ENCODE data around the gene STX1B.

The STX1B gene

GRCh38 chr16:30980023-30980371 is 30.4 kb downstream of the STX1B start:
- peaks cover 35% of the 10 kb centered on the region for H3K36me3 ChIP-seq (ENCODE audit: control insufficient read depth, insufficient read depth, low read length)
- no peak overlapping the region for H3K27ac ChIP-seq (ENCODE audit: insufficient read depth, low read depth, low read length, poor library complexity, severe bottlenecking)
- WGBS, 2 experiments, result 95% methylated on average over 15 of the region's 15 CpGs
- no peaks in the 10 kb centered on the region for H3K27me3 ChIP-seq (ENCODE audit: control insufficient read depth, insufficient read depth, low read length, poor library complexity, severe bottlenecking)
- no peak overlapping the region for H3K4me3 ChIP-seq (ENCODE audit: insufficient read depth, low read depth, low read length)
- no peaks in the 10 kb centered on the region for H3K9me3 ChIP-seq (ENCODE audit: control insufficient read depth, low read length)
- H3K4me1 ChIP-seq (ENCODE audit: control insufficient read depth, insufficient read depth, low read length), result peaks cover under 1% of the 10 kb centered on the region

GRCh38 chr16:30979170-30980022 is 31.0 kb downstream of the STX1B start:
- Histone ChIP-seq H3K27ac (ENCODE audit: insufficient read depth, low read depth, low read length, poor library complexity, severe bottlenecking) (no peak overlapping the region), H3K27me3 (ENCODE audit: control insufficient read depth, insufficient read depth, low read length, poor library complexity, severe bottlenecking) (no peaks in the 10 kb centered on the region), H3K4me1 (ENCODE audit: control insufficient read depth, insufficient read depth, low read length) (no peaks in the 10 kb centered on the region), H3K36me3 (ENCODE audit: control insufficient read depth, insufficient read depth, low read length) (peaks cover 39% of the 10 kb centered on the region), H3K4me3 (ENCODE audit: insufficient read depth, low read depth, low read length) (no peak overlapping the region), H3K9me3 (ENCODE audit: control insufficient read depth, low read length) (no peaks in the 10 kb centered on the region)
- 96% methylated on average over 62 of the region's 62 CpGs for WGBS, 2 experiments

DNA sequence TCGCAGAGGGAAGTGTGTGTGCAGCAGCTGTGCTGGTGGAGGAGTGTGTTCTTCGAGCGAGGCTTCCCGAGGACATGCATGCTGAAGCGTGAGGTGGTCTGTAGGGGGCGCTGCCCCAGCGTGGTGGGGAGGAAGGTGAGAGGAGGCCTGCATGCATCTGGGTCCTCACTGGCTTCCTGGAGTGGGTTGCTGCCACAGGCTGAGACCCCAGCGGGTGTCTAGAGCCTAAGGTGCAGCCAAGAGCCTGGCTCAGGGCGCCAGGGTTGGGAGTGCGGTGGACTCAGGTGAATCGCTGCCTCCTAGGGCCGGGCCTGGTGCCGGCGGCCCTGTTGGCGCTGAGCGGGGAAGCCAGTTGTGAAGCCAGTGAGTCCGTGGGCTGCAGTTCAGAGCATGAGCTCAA is 32.9 kb downstream of the STX1B start:
- no peak overlapping the region for H3K4me3 ChIP-seq (ENCODE audit: insufficient read depth, low read depth, low read length)

DNA sequence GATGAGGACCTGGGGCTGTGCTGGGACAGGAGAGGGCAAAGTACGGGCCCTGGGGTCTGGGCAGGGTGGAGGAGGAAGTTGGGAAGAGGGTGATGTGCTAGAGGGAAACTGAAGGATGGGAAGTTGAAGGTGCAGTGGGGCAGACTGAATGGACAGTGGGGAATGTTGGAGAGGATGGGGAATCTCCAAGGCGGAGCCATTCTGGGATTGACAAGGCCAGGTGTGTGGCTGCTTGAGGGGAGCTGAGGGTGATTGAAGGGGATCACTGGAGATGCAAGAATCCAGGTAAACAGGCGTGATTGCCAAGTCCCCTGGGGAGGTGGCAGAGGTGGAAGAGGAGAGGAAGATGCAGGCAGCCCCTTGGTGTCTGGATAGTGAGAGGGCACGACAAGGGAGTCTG is 34.0 kb downstream of the STX1B start:
- peaks cover 55% of the 10 kb centered on the region for H3K36me3 ChIP-seq (ENCODE audit: control insufficient read depth, insufficient read depth, low read length)
- H3K27ac ChIP-seq (ENCODE audit: insufficient read depth, low read depth, low read length, poor library complexity, severe bottlenecking), result no peak overlapping the region
- H3K27me3 ChIP-seq (ENCODE audit: control insufficient read depth, insufficient read depth, low read length, poor library complexity, severe bottlenecking), result no peaks in the 10 kb centered on the region
- H3K9me3 ChIP-seq (ENCODE audit: control insufficient read depth, low read length), result no peaks in the 10 kb centered on the region
- no peak overlapping the region for H3K4me3 ChIP-seq (ENCODE audit: insufficient read depth, low read depth, low read length)
- 94 to 95% methylated on average over 4 of the region's 4 CpGs for WGBS, 2 experiments
- H3K4me1 ChIP-seq (ENCODE audit: control insufficient read depth, insufficient read depth, low read length), result no peaks in the 10 kb centered on the region

More for the DNA sequence above, 32.9 kb downstream of the STX1B start:
- no peaks in the 10 kb centered on the region for H3K4me1 ChIP-seq (ENCODE audit: control insufficient read depth, insufficient read depth, low read length)
- peaks cover 52% of the 10 kb centered on the region for H3K36me3 ChIP-seq (ENCODE audit: control insufficient read depth, insufficient read depth, low read length)
- H3K9me3 ChIP-seq (ENCODE audit: control insufficient read depth, low read length), result no peaks in the 10 kb centered on the region
- 85 to 86% methylated on average over 17 of the region's 17 CpGs for WGBS, 2 experiments
- no peaks in the 10 kb centered on the region for H3K27me3 ChIP-seq (ENCODE audit: control insufficient read depth, insufficient read depth, low read length, poor library complexity, severe bottlenecking)
- H3K27ac ChIP-seq (ENCODE audit: insufficient read depth, low read depth, low read length, poor library complexity, severe bottlenecking), result no peak overlapping the region

- Histone ChIP-seq H3K9me3 (ENCODE audit: control insufficient read depth, low read length) (no peaks in the 10 kb centered on the region), H3K4me3 (ENCODE audit: insufficient read depth, low read depth, low read length) (no peak overlapping the region), H3K36me3 (ENCODE audit: control insufficient read depth, insufficient read depth, low read length) (peaks cover 58% of the 10 kb centered on the region), H3K27me3 (ENCODE audit: control insufficient read depth, insufficient read depth, low read length, poor library complexity, severe bottlenecking) (no peaks in the 10 kb centered on the region), H3K4me1 (ENCODE audit: control insufficient read depth, insufficient read depth, low read length) (no peaks in the 10 kb centered on the region), H3K27ac (ENCODE audit: insufficient read depth, low read depth, low read length, poor library complexity, severe bottlenecking) (no peak overlapping the region)
- 94 to 96% methylated on average over 6 of the region's 6 CpGs for WGBS, 2 experiments
Observed at GRCh38 chr16:30974348-30974747, 36.1 kb downstream of the STX1B start.

DNA sequence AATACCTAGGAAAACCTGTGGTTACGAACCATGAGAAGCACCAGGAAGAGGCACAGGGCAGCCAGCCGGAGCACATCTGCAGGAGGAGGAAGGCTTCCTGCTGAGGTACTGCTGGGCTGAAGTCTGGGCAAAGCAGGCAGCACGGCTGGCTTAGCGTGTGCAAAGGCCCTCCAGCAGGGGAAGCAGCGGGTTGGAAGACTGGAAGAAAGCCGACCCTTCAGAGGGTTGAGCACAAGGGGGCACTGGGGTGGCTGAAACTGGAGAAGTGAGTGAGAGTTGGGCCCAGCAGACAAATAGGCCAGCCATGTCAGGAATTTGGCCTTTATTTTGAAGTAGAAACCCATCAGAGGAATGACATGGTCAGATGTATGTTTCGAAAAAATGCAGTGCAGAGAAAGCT is 37.6 kb downstream of the STX1B start:
- Histone ChIP-seq H3K27ac (ENCODE audit: insufficient read depth, low read depth, low read length, poor library complexity, severe bottlenecking) (no peak overlapping the region), H3K4me3 (ENCODE audit: insufficient read depth, low read depth, low read length) (no peak overlapping the region), H3K27me3 (ENCODE audit: control insufficient read depth, insufficient read depth, low read length, poor library complexity, severe bottlenecking) (no peaks in the 10 kb centered on the region), H3K9me3 (ENCODE audit: control insufficient read depth, low read length) (no peaks in the 10 kb centered on the region), H3K36me3 (ENCODE audit: control insufficient read depth, insufficient read depth, low read length) (peaks cover 62% of the 10 kb centered on the region), H3K4me1 (ENCODE audit: control insufficient read depth, insufficient read depth, low read length) (no peaks in the 10 kb centered on the region)
- 84 to 86% methylated on average over 7 of the region's 7 CpGs for WGBS, 2 experiments

DNA sequence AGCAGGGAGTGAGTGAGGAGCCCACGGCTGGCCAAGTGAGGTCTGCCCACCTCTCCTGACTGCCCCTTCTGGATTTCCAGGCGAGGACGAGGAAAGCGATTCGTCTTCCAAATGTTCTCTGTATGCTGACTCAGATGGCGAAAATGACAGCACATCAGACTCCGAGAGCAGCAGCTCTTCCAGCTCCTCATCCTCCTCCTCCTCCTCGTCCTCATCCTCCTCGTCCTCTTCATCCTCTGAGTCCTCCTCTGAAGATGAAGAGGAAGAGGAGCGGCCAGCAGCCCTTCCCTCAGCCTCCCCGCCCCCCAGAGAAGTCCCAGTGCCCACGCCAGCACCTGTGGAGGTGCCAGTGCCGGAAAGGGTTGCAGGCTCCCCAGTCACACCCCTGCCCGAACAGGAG is 39.1 kb downstream of the STX1B start:
- H3K36me3 ChIP-seq (ENCODE audit: control insufficient read depth, insufficient read depth, low read length), result peaks cover 65% of the 10 kb centered on the region
- no peaks in the 10 kb centered on the region for H3K4me1 ChIP-seq (ENCODE audit: control insufficient read depth, insufficient read depth, low read length)
- no peak overlapping the region for H3K4me3 ChIP-seq (ENCODE audit: insufficient read depth, low read depth, low read length)
- no peaks in the 10 kb centered on the region for H3K9me3 ChIP-seq (ENCODE audit: control insufficient read depth, low read length)
- H3K27ac ChIP-seq (ENCODE audit: insufficient read depth, low read depth, low read length, poor library complexity, severe bottlenecking), result no peak overlapping the region
- no peaks in the 10 kb centered on the region for H3K27me3 ChIP-seq (ENCODE audit: control insufficient read depth, insufficient read depth, low read length, poor library complexity, severe bottlenecking)
- WGBS, 2 experiments, result 91 to 95% methylated on average over 14 of the region's 14 CpGs

DNA sequence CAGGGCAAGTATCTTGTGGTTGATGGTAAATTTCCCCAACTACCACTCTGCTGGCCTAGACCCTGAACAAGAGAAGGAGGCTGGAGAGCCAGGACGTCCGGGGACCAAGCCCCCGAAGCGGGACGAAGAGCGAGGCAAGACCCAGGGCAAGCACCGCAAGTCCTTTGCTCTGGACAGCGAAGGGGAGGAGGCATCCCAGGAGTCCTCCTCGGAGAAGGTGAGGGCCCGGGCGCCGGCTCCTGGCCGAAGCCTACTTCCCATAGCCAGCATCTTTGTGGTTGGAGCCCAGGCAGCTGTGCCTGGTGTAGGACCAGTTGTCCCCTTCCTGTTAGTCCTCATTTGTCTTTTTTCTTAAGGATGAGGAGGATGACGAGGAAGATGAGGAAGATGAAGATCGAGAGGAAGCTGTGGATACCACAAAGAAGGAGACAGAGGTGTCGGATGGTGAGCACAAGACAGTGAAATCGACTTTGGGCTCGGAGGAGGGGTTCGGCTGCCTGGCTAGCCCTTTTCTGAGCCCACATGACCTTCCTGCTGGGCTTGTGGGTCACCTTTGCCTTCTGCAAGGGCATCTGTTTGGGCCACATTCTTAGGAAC is 41.1 kb downstream of the STX1B start:
- Histone ChIP-seq H3K9me3 (ENCODE audit: control insufficient read depth, low read length) (no peaks in the 10 kb centered on the region), H3K36me3 (ENCODE audit: control insufficient read depth, insufficient read depth, low read length) (peaks cover 65% of the 10 kb centered on the region), H3K4me3 (ENCODE audit: insufficient read depth, low read depth, low read length) (no peak overlapping the region), H3K4me1 (ENCODE audit: control insufficient read depth, insufficient read depth, low read length) (no peaks in the 10 kb centered on the region), H3K27ac (ENCODE audit: insufficient read depth, low read depth, low read length, poor library complexity, severe bottlenecking) (no peak overlapping the region), H3K27me3 (ENCODE audit: control insufficient read depth, insufficient read depth, low read length, poor library complexity, severe bottlenecking) (no peaks in the 10 kb centered on the region)
- WGBS, 2 experiments, result 95 to 96% methylated on average over 19 of the region's 19 CpGs

- Histone ChIP-seq H3K4me1 (ENCODE audit: control insufficient read depth, insufficient read depth, low read length) (no peaks in the 10 kb centered on the region), H3K27me3 (ENCODE audit: control insufficient read depth, insufficient read depth, low read length, poor library complexity, severe bottlenecking) (no peaks in the 10 kb centered on the region), H3K27ac (ENCODE audit: insufficient read depth, low read depth, low read length, poor library complexity, severe bottlenecking) (no peak overlapping the region), H3K9me3 (ENCODE audit: control insufficient read depth, low read length) (no peaks in the 10 kb centered on the region), H3K4me3 (ENCODE audit: insufficient read depth, low read depth, low read length) (no peak overlapping the region), H3K36me3 (ENCODE audit: control insufficient read depth, insufficient read depth, low read length) (peaks cover 65% of the 10 kb centered on the region)
- 91 to 94% methylated on average over 4 of the region's 4 CpGs for WGBS, 2 experiments
Observed at GRCh38 chr16:30967795-30968194, 42.6 kb downstream of the STX1B start.

GRCh38 chr16:30966033-30966619 is 44.3 kb downstream of the STX1B start:
- H3K27ac ChIP-seq (ENCODE audit: insufficient read depth, low read depth, low read length, poor library complexity, severe bottlenecking), result no peak overlapping the region
- H3K27me3 ChIP-seq (ENCODE audit: control insufficient read depth, insufficient read depth, low read length, poor library complexity, severe bottlenecking), result no peaks in the 10 kb centered on the region
- H3K9me3 ChIP-seq (ENCODE audit: control insufficient read depth, low read length), result no peaks in the 10 kb centered on the region
- WGBS, 2 experiments, result 96% methylated on average over 19 of the region's 19 CpGs
- H3K36me3 ChIP-seq (ENCODE audit: control insufficient read depth, insufficient read depth, low read length), result peaks cover 69% of the 10 kb centered on the region
- H3K4me1 ChIP-seq (ENCODE audit: control insufficient read depth, insufficient read depth, low read length), result no peaks in the 10 kb centered on the region
- H3K4me3 ChIP-seq (ENCODE audit: insufficient read depth, low read depth, low read length), result no peak overlapping the region

Data from ectodermal cell (in vitro differentiated cells).